K562 (cell line): ENCODE data around the gene ALG14. TPM values are rescaled to one million over a fixed set of nuclear protein-coding genes. Genes with fewer than 3 reads are reported as not detected.

Experiments used
- DNMT1 ChIP-seq: fragments of 450-650 bp; IDR thresholded peaks from 2 replicates; pipeline ENCODE4 v1.6.1; 2016; ENCODE audit warnings: antibody characterized with exemption, mild to moderate bottlenecking
- FOXA3 ChIP-seq, 2 experiments: fragments of 450-650 bp in 1 of 2; sonication (generic) in 1 of 2; formaldehyde crosslinking; IDR thresholded peaks in 1 of 2; conservative IDR thresholded peaks in 1 of 2; 2 replicates each; pipeline versions ENCODE4 v1.4.0 to v1.8.0; 2020 to 2022; ENCODE audit warnings: mild to moderate bottlenecking in 2 of 2, missing genetic modification reagents in 1 of 2
- RBM34 ChIP-seq: fragments of 200-400 bp; formaldehyde crosslinking; IDR thresholded peaks from 2 replicates; pipeline ENCODE4 v1.6.1; 2018; ENCODE audit warnings: low read length, borderline replicate concordance; ENCODE audit not compliant: insufficient read depth
- RFX5 ChIP-seq: IDR thresholded peaks from 2 replicates; pipeline ENCODE4 v1.6.1; 2011; ENCODE audit warnings: low read depth, mild to moderate bottlenecking, improper control_type of control experiment, low read length
- SMARCB1 ChIP-seq: IDR thresholded peaks from 2 replicates; pipeline ENCODE4 v1.6.1; 2011; ENCODE audit warnings: improper control_type of control experiment, low read depth; ENCODE audit not compliant: insufficient read length
- TEAD4 ChIP-seq, 2 experiments: sonication (generic) in 1 of 2; formaldehyde crosslinking in 1 of 2; IDR thresholded peaks; 2 replicates each; pipeline versions ENCODE4 v1.6.1 to v1.8.0; 2012 to 2022; ENCODE audit warnings: borderline replicate concordance in 1 of 2, inconsistent platforms in 1 of 2, low read length in 1 of 2, mild to moderate bottlenecking in 1 of 2, missing genetic modification reagents in 1 of 2
- ZFP1 ChIP-seq: fragments of 450-650 bp; formaldehyde crosslinking; IDR thresholded peaks from 2 replicates; pipeline ENCODE4 v1.4.0; 2020; ENCODE audit warnings: mild to moderate bottlenecking, mixed read lengths
- ZNF830 ChIP-seq: fragments of 250-450 bp; sonication (Bioruptor Pico); IDR thresholded peaks from 2 replicates; pipeline ENCODE4 v1.5.0; 2021; ENCODE audit warnings: mild to moderate bottlenecking
- ZSCAN32 ChIP-seq: fragments of 450-650 bp; formaldehyde crosslinking; IDR thresholded peaks from 2 replicates; pipeline ENCODE4 v1.4.0; 2020; ENCODE audit warnings: mild to moderate bottlenecking, moderate library complexity
- polyA plus RNA-seq, 8 experiments: library from polyadenylated mRNA; depleted of rRNA in 4 of 8; stranded (reverse) in 5 of 8; unstranded in 3 of 8; fragments of >200 nt; fragmentation: Nextera tagmentation in 2 of 8; fragmentation: Illumina TruSeq in 1 of 8; extraction: Ambion mirVana in 2 of 8; extraction: Trizol in 1 of 8; gene quantifications; 2 replicates each; pipeline versions ENCODE4 v1.2.1 to v1.2.3, GENCODE V29; 2011 to 2014; ENCODE audit warnings: inconsistent platforms in 1 of 8, missing spikeins in 1 of 8
- total RNA-seq, 7 experiments: library from RNA; depleted of rRNA in 6 of 7; stranded (reverse); fragments of >200 nt in 6 of 7; fragmentation: Illumina TruSeq in 2 of 7; extraction: Trizol in 2 of 7; gene quantifications; 2 replicates each; pipeline versions ENCODE4 v1.2.1 to v1.2.3, GENCODE V29; 2011 to 2021; ENCODE audit warnings: low replicate concordance in 1 of 7
- TF ChIP-seq, protein P1 (sequence below): fragments of 450-650 bp; formaldehyde crosslinking; IDR thresholded peaks from 2 replicates; pipeline ENCODE4 v1.4.0; 2020; ENCODE audit warnings: mild to moderate bottlenecking, mixed read lengths
- TF ChIP-seq, protein P2 (sequence below): fragments of 450-650 bp; IDR thresholded peaks from 2 replicates; pipeline ENCODE4 v1.6.1; 2016; ENCODE audit warnings: low read depth
- TF ChIP-seq, protein P3 (sequence below): fragments of 250-450 bp; sonication (Bioruptor Pico); IDR thresholded peaks from 2 replicates; pipeline ENCODE4 v1.5.1; 2021; ENCODE audit warnings: mild to moderate bottlenecking
- TF ChIP-seq, protein P4 (sequence below): sonication (generic); formaldehyde crosslinking; IDR thresholded peaks from 2 replicates; pipeline ENCODE4 v1.8.1; 2023; ENCODE audit warnings: mild to moderate bottlenecking, missing genetic modification reagents

ALG14 gene
- total and polyA plus RNA-seq, 9 of the 15 experiments (the other 6 are each of a cell fraction or from before 2014, with no cell fraction given) = 2.8 to 16.2 (median 4.9) TPM

DNA sequence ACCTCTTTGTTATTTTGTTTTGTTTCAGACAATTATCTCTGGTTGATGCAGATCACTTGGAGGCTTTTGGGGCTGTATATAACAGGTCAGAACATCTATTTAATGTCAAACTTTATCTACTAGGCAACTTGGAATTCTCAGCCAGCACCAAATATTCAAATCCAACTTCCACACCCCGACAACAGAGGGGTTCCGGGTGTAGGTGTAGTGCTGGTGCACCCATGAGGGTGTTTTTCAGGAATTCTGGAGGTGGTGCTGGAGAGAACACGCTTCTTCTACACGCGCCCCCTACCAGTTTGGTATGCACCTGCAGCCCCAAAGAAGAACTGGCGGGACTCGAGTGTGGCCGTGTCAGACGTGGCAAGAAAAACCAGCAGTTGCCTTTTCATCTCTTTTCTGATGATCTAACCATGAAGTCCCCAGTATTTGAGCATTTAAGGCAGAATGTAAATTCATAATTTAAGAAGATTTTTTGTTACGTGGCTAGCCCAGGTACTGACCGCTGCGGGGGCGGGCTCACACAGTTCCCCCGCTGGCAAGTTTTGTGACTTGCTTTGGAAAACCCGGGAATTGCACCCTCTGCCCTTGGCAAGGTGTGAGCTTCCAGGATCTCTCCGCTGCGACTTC is 43.9 kb upstream of the ALG14 start (continued):
- TF ChIP-seq, protein P1, sequence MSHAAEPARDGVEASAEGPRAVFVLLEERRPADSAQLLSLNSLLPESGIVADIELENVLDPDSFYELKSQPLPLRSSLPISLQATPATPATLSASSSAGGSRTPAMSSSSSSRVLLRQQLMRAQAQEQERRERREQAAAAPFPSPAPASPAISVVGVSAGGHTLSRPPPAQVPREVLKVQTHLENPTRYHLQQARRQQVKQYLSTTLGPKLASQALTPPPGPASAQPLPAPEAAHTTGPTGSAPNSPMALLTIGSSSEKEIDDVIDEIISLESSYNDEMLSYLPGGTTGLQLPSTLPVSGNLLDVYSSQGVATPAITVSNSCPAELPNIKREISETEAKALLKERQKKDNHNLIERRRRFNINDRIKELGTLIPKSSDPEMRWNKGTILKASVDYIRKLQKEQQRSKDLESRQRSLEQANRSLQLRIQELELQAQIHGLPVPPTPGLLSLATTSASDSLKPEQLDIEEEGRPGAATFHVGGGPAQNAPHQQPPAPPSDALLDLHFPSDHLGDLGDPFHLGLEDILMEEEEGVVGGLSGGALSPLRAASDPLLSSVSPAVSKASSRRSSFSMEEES (CRISPR knock-in tag) = no peak
- TF ChIP-seq RFX5 = no peak
- TF ChIP-seq TEAD4 (IDR thresholded peaks at IDR 0.05; ENCODE audit: low read length) = peak; percentile 58
- no peak for TF ChIP-seq TEAD4 (CRISPR knock-in tag; IDR thresholded peaks at IDR 0.05; ENCODE audit: borderline replicate concordance)
- TF ChIP-seq ZNF830 (CRISPR knock-in tag) = no peak
- no peak for TF ChIP-seq FOXA3 (CRISPR knock-in tag; conservative IDR thresholded peaks at IDR 0.05 in 1 of 2, IDR thresholded peaks at IDR 0.05 in 1 of 2)
- TF ChIP-seq DNMT1 = no peak
- TF ChIP-seq, protein P2, sequence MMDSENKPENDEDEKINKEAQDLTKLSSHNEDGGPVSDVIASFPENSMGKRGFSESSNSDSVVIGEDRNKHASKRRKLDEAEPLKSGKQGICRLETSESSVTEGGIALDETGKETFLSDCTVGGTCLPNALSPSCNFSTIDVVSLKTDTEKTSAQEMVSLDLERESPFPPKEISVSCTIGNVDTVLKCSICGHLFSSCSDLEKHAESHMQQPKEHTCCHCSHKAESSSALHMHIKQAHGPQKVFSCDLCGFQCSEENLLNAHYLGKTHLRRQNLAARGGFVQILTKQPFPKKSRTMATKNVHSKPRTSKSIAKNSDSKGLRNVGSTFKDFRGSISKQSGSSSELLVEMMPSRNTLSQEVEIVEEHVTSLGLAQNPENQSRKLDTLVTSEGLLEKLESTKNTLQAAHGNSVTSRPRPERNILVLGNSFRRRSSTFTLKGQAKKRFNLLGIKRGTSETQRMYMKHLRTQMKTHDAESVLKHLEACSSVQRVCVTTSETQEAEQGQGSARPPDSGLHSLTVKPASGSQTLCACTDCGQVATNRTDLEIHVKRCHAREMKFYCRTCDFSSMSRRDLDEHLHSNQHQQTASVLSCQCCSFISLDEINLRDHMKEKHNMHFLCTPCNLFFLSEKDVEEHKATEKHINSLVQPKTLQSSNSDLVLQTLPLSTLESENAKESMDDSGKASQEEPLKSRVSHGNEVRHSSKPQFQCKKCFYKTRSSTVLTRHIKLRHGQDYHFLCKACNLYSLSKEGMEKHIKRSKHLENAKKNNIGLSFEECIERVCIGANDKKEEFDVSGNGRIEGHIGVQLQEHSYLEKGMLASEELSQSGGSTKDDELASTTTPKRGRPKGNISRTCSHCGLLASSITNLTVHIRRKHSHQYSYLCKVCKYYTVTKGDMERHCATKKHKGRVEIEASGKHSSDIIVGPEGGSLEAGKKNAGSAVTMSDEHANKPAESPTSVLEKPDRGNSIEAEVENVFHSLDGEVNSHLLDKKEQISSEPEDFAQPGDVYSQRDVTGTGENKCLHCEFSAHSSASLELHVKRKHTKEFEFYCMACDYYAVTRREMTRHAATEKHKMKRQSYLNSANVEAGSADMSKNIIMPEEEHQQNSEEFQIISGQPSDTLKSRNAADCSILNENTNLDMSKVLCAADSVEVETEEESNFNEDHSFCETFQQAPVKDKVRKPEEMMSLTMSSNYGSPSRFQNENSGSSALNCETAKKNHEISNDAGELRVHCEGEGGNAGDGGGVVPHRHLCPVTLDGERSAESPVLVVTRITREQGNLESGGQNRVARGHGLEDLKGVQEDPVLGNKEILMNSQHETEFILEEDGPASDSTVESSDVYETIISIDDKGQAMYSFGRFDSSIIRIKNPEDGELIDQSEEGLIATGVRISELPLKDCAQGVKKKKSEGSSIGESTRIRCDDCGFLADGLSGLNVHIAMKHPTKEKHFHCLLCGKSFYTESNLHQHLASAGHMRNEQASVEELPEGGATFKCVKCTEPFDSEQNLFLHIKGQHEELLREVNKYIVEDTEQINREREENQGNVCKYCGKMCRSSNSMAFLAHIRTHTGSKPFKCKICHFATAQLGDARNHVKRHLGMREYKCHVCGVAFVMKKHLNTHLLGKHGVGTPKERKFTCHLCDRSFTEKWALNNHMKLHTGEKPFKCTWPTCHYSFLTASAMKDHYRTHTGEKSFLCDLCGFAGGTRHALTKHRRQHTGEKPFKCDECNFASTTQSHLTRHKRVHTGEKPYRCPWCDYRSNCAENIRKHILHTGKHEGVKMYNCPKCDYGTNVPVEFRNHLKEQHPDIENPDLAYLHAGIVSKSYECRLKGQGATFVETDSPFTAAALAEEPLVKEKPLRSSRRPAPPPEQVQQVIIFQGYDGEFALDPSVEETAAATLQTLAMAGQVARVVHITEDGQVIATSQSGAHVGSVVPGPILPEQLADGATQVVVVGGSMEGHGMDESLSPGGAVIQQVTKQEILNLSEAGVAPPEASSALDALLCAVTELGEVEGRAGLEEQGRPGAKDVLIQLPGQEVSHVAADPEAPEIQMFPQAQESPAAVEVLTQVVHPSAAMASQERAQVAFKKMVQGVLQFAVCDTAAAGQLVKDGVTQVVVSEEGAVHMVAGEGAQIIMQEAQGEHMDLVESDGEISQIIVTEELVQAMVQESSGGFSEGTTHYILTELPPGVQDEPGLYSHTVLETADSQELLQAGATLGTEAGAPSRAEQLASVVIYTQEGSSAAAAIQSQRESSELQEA = no peak
- no peak for TF ChIP-seq ZFP1 (CRISPR knock-in tag)
- no peak for TF ChIP-seq RBM34
- TF ChIP-seq, protein P3, sequence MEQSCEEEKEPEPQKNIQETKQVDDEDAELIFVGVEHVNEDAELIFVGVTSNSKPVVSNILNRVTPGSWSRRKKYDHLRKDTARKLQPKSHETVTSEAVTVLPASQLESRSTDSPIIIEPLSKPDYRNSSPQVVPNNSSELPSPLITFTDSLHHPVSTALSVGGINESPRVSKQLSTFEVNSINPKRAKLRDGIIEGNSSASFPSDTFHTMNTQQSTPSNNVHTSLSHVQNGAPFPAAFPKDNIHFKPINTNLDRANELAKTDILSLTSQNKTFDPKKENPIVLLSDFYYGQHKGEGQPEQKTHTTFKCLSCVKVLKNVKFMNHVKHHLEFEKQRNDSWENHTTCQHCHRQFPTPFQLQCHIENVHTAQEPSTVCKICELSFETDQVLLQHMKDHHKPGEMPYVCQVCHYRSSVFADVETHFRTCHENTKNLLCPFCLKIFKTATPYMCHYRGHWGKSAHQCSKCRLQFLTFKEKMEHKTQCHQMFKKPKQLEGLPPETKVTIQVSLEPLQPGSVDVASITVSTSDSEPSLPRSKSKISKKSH (CRISPR knock-in tag) = no peak
- TF ChIP-seq, protein P4, sequence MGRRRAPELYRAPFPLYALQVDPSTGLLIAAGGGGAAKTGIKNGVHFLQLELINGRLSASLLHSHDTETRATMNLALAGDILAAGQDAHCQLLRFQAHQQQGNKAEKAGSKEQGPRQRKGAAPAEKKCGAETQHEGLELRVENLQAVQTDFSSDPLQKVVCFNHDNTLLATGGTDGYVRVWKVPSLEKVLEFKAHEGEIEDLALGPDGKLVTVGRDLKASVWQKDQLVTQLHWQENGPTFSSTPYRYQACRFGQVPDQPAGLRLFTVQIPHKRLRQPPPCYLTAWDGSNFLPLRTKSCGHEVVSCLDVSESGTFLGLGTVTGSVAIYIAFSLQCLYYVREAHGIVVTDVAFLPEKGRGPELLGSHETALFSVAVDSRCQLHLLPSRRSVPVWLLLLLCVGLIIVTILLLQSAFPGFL = 0 out of 2 replicates have a peak, but pooled peaks have one; percentile 79
- no peak for TF ChIP-seq ZSCAN32 (CRISPR knock-in tag)
- TF ChIP-seq SMARCB1 = no peak
